GM23338 (cell line): ENCODE results near the gene PLEKHG5. TPM values are rescaled to one million over a fixed set of nuclear protein-coding genes. Genes with fewer than 3 reads are reported as not detected.

Source experiments
- ATAC-seq: fragments of 200-7000 bp; cut with Tn5 transposase; 3 replicates; pipeline ENCODE4 v1.9.1; 2020
- DNase-seq: peaks from one replicate; pipeline ENCODE4 v3.0.0-alpha.2; 2015; ENCODE audit warnings: low spot score
- H2AFZ ChIP-seq: fragments of 200-600 bp; sonication (generic); 2 replicates; pipeline ENCODE4 v1.8.0; 2016; ENCODE audit warnings: antibody characterized with exemption, mild to moderate bottlenecking, moderate library complexity
- H3F3A ChIP-seq: fragments of 200-600 bp; sonication (generic); replicated peaks from 2 replicates; pipeline ENCODE4 v1.8.0; 2017; ENCODE audit warnings: antibody characterized with exemption, mixed run types, low read depth
- H3K27ac ChIP-seq: fragments of 200-600 bp; sonication (generic); 2 replicates; pipeline ENCODE4 v1.6.1; 2016; ENCODE audit warnings: low read depth
- H3K27me3 ChIP-seq: fragments of 200-600 bp; sonication (generic); 2 replicates; pipeline ENCODE4 v1.8.0; 2016; ENCODE audit warnings: mild to moderate bottlenecking, mixed run types, moderate library complexity; ENCODE audit not compliant: insufficient read depth
- H3K36me3 ChIP-seq: fragments of 200-600 bp; sonication (generic); 2 replicates; pipeline ENCODE4 v1.8.0; 2016; ENCODE audit warnings: mild to moderate bottlenecking; ENCODE audit not compliant: insufficient read depth
- H3K4me1 ChIP-seq: fragments of 200-600 bp; sonication (generic); 2 replicates; pipeline ENCODE4 v1.8.0; 2016; ENCODE audit warnings: mild to moderate bottlenecking, moderate library complexity; ENCODE audit not compliant: insufficient read depth
- H3K4me2 ChIP-seq: fragments of 200-600 bp; sonication (generic); 2 replicates; pipeline ENCODE4 v1.7.1; 2017; ENCODE audit warnings: mixed run types
- H3K4me3 ChIP-seq: fragments of 200-600 bp; sonication (generic); 2 replicates; pipeline ENCODE4 v1.6.1; 2016; ENCODE audit warnings: mixed run types
- H3K79me2 ChIP-seq: fragments of 200-600 bp; sonication (generic); replicated peaks from 2 replicates; pipeline ENCODE4 v1.8.0; 2017; ENCODE audit warnings: mild to moderate bottlenecking; ENCODE audit not compliant: insufficient read depth
- H3K9me2 ChIP-seq: fragments of 200-600 bp; sonication (generic); 2 replicates; pipeline ENCODE4 v1.8.0; 2017; ENCODE audit not compliant: insufficient read depth
- H4K20me1 ChIP-seq: fragments of 200-600 bp; sonication (generic); replicated peaks from 2 replicates; pipeline ENCODE4 v1.8.0; 2017; ENCODE audit warnings: mild to moderate bottlenecking; ENCODE audit not compliant: insufficient read depth
- H3K27ac Mint-ChIP-seq: 2 replicates; pipeline ENCODE4 v1.8.0; 2020; ENCODE audit warnings: inconsistent platforms, mild to moderate bottlenecking, moderate library complexity, mixed read lengths
- H3K27me3 Mint-ChIP-seq: 3 replicates; pipeline ENCODE4 v1.8.0; 2022; ENCODE audit warnings: low read depth, mild to moderate bottlenecking, moderate library complexity, mixed read lengths, inconsistent platforms; ENCODE audit not compliant: insufficient read depth, poor library complexity
- H3K36me3 Mint-ChIP-seq: 3 replicates; pipeline ENCODE4 v1.8.0; 2021; ENCODE audit warnings: low read depth, mild to moderate bottlenecking, inconsistent platforms, moderate library complexity, mixed read lengths
- H3K4me1 Mint-ChIP-seq: 3 replicates; pipeline ENCODE4 v1.8.0; 2020; ENCODE audit warnings: mild to moderate bottlenecking, inconsistent platforms, mixed read lengths
- H3K4me3 Mint-ChIP-seq: 3 replicates; pipeline ENCODE4 v1.8.0; 2021; ENCODE audit warnings: moderate library complexity, mild to moderate bottlenecking, inconsistent platforms, mixed read lengths
- H3K9me3 Mint-ChIP-seq: 3 replicates; pipeline ENCODE4 v1.8.0; 2020; ENCODE audit warnings: moderate library complexity, mild to moderate bottlenecking, inconsistent platforms, mixed read lengths
- CREB1 ChIP-seq: fragments of 250-450 bp; sonication (Bioruptor Pico); IDR thresholded peaks from 2 replicates; pipeline ENCODE4 v1.5.0; 2020; ENCODE audit warnings: low read depth, mild to moderate bottlenecking, moderate library complexity
- ETS1 ChIP-seq: IDR thresholded peaks from 2 replicates; pipeline ENCODE4 v1.6.1; 2016; ENCODE audit warnings: antibody characterized with exemption
- EZH2 ChIP-seq: fragments of 200-600 bp; sonication (generic); IDR thresholded peaks from one replicate; pipeline ENCODE4 v1.8.0; 2017; ENCODE audit warnings: antibody characterized with exemption, mild to moderate bottlenecking, low read depth; ENCODE audit not compliant: unreplicated experiment
- EZH2phosphoT487 ChIP-seq: fragments of 200-600 bp; sonication (generic); IDR thresholded peaks from one replicate; pipeline ENCODE4 v1.8.1; 2018; ENCODE audit warnings: antibody characterized with exemption; ENCODE audit not compliant: unreplicated experiment
- JUNB ChIP-seq: IDR thresholded peaks from one replicate; pipeline ENCODE4 v1.6.1; 2016; ENCODE audit warnings: antibody characterized with exemption; ENCODE audit not compliant: unreplicated experiment
- POLR2AphosphoS5 ChIP-seq: IDR thresholded peaks from 2 replicates; pipeline ENCODE4 v1.6.1; 2016; ENCODE audit warnings: antibody characterized with exemption, low read depth
- STAT1 ChIP-seq: IDR thresholded peaks from one replicate; pipeline ENCODE4 v1.6.1; 2016; ENCODE audit warnings: antibody characterized with exemption; ENCODE audit not compliant: unreplicated experiment
- ZNF114 ChIP-seq: fragments of 250-450 bp; sonication (Bioruptor Pico); IDR thresholded peaks from 2 replicates; pipeline ENCODE4 v1.5.0; 2020; ENCODE audit warnings: mild to moderate bottlenecking, moderate library complexity
- ZNF331 ChIP-seq: fragments of 250-450 bp; sonication (Bioruptor Pico); IDR thresholded peaks from 2 replicates; pipeline ENCODE4 v1.5.0; 2020; ENCODE audit warnings: low read depth, mild to moderate bottlenecking, moderate library complexity
- ZNF462 ChIP-seq: fragments of 250-450 bp; sonication (Bioruptor Pico); IDR thresholded peaks from 2 replicates; pipeline ENCODE4 v1.5.0; 2020; ENCODE audit warnings: mild to moderate bottlenecking, moderate library complexity
- polyA plus RNA-seq: library from polyadenylated mRNA; unstranded; fragments of >200 nt; fragmentation: Nextera tagmentation; extraction: Ambion mirVana; gene quantifications from 2 replicates; pipeline ENCODE4 v1.2.1, GENCODE V29; 2016
- total RNA-seq: library from RNA; depleted of rRNA; stranded (reverse); fragments of >200 nt; shearing (Covaris generic); gene quantifications from 2 replicates; pipeline ENCODE4 v1.2.3, GENCODE V29; 2014
- TF ChIP-seq, protein P1 (sequence below): IDR thresholded peaks from one replicate; pipeline ENCODE4 v1.6.1; 2018; ENCODE audit warnings: antibody characterized with exemption; ENCODE audit not compliant: unreplicated experiment

Gene PLEKHG5
- total and polyA plus RNA-seq, 2 experiments from 2014 or later = 9.0 to 26.4 TPM

DNA sequence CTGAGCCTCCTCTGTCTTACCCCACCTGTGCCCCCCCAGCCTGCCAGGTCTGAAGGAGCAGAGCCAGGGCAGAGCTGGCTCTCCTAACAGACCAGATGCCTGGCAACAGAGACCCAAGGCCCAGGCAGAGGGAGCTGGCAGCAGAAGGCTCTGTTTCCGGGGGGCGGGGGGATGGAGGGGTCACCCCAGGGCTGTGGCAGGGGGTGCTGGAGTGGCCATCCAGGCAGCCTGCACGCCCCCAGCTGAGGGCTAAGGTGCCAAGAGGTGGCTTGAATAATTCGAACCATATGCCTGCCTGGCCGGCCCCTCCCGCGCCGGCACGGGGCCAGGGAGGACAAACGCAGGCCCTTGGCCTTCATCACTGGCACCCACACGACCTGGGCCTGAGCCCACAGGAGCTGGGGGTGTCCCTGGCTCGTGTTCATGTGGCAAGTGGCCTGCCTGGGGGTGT is 16.0 kb upstream of the PLEKHG5 start (continued):
- TF ChIP-seq ZNF462 (CRISPR knock-in tag) (no peak), ZNF114 (CRISPR knock-in tag) (no peak), ZNF331 (CRISPR knock-in tag) (no peak), STAT1 (no peak), CREB1 (no peak), POLR2AphosphoS5 (no peak), JUNB (no peak), ETS1 (no peak)

- Histone ChIP-seq H2AFZ (no peak overlapping the region), H3K36me3 (no peaks in the 10 kb centered on the region), H3K4me2 (no peak overlapping the region), H3K4me3 (no peak overlapping the region), H3F3A (no peaks in the 10 kb centered on the region), H3K27me3 (no peaks in the 10 kb centered on the region), H3K79me2 (no peaks in the 10 kb centered on the region), H3K27ac (no peak overlapping the region), H3K4me1 (no peaks in the 10 kb centered on the region), H4K20me1 (no peaks in the 10 kb centered on the region), H3K9me2 (no peaks in the 10 kb centered on the region)
- H3K4me1 Mint-ChIP-seq = 0 out of 3 replicates have a peak, but pooled peaks cover 4% of the 10 kb centered on the region
- DNase-seq (no peak), ATAC-seq (no peak)
- H3K27me3 Mint-ChIP-seq = peaks cover 4% of the 10 kb centered on the region
- no peak overlapping the region for H3K4me3 Mint-ChIP-seq
- H3K9me3 Mint-ChIP-seq = no peaks in the 10 kb centered on the region
- H3K36me3 Mint-ChIP-seq = no peaks in the 10 kb centered on the region
- H3K27ac Mint-ChIP-seq = no peak overlapping the region
- no peak for TF ChIP-seq EZH2
- TF ChIP-seq ETS1 = no peak
- no peak for TF ChIP-seq ZNF114 (CRISPR knock-in tag)
- no peak for TF ChIP-seq STAT1
- no peak for TF ChIP-seq CREB1
- TF ChIP-seq ZNF331 (CRISPR knock-in tag) = no peak
- TF ChIP-seq, protein P1, sequence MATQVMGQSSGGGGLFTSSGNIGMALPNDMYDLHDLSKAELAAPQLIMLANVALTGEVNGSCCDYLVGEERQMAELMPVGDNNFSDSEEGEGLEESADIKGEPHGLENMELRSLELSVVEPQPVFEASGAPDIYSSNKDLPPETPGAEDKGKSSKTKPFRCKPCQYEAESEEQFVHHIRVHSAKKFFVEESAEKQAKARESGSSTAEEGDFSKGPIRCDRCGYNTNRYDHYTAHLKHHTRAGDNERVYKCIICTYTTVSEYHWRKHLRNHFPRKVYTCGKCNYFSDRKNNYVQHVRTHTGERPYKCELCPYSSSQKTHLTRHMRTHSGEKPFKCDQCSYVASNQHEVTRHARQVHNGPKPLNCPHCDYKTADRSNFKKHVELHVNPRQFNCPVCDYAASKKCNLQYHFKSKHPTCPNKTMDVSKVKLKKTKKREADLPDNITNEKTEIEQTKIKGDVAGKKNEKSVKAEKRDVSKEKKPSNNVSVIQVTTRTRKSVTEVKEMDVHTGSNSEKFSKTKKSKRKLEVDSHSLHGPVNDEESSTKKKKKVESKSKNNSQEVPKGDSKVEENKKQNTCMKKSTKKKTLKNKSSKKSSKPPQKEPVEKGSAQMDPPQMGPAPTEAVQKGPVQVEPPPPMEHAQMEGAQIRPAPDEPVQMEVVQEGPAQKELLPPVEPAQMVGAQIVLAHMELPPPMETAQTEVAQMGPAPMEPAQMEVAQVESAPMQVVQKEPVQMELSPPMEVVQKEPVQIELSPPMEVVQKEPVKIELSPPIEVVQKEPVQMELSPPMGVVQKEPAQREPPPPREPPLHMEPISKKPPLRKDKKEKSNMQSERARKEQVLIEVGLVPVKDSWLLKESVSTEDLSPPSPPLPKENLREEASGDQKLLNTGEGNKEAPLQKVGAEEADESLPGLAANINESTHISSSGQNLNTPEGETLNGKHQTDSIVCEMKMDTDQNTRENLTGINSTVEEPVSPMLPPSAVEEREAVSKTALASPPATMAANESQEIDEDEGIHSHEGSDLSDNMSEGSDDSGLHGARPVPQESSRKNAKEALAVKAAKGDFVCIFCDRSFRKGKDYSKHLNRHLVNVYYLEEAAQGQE = no peak
- TF ChIP-seq JUNB = no peak
- TF ChIP-seq EZH2phosphoT487 = no peak
These were observed 15.6 kb upstream of the PLEKHG5 start for GRCh38 chr1:6507037-6507428.
